GM21447 (cell line): Measurements from ENCODE around the gene FAM53B.

Source experiments
- ATAC-seq: cut with Tn5 transposase; IDR thresholded peaks from one replicate; pipeline ENCODE4 v1.9.1; 2021; ENCODE audit not compliant: unreplicated experiment

FAM53B gene

DNA sequence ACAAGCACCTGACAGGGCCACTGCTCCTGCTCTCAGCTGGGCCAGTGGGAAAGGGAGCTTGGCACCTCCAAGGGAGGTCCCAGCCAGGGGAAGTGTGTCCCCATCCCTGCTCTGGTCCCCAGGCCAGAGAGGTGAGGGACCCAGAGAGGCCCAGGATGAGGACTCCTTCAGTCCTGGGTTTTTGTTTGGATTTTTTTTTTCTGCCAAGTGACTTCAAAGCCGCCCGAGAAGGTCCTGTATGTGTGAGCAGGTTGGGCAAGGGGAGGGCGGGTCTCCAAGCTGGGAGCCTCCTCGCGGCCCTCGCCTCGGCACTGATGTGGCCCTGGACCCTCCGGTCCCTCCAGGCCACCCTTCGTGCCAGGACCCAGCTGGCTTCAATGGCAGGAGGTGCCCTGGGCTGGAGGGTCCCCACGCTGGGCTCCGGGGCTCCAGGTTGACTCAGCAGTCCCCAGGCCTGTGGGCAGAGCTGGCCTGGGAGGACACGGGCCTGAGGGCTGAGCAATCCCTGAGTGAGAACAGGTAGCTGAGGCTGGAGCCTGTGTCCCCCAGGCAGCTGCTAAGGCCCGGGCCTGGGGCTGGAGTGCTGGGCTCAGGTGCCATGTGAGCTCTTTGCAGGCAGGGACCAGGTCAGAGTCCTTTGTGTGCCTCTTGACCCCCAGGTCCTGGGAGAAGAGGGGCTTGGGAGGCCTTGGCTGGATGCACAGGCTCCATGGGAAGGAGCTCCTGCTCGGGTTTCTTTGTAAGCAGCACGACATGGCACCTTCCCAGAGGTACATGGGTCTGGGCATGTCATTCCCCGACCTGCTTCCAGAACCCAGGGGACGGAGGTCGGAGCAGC is 140.6 kb downstream of the FAM53B start:
- ATAC-seq = no peak

DNA sequence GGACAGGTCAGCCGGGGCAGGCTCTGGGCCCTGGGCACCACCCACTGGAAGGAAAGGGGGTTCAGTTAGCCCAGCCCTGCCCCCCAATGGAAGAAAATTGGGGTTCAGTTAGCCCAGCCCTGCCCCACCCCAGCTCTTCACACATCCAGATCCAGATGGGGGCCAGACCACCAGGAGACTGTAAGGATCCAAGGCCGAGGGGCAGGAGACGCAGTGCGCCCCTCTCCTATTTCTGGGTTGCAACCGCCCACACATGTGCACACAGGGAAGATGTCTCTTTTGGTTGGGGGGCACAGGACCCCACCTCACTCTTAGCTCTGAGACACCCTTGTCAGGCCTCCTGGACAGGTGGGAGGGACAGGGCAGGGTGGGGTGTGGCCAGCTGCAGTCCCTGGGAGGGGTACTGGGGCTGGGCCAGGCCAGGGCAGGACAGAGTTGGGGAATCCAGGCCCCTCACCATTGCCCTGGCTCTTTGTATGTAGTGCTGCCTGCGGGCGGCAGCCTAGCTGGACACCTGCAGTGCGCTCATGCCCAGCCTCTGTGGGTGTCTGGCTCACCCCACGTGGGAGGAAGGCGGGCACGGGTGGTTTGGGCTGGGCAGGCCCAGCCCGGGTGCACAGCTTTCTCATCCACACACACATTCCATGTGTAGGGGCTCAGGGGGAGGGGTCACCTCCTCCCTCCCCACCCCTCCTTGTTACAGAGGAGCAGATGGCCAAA is 141.4 kb downstream of the FAM53B start:
- ATAC-seq = no peak

DNA sequence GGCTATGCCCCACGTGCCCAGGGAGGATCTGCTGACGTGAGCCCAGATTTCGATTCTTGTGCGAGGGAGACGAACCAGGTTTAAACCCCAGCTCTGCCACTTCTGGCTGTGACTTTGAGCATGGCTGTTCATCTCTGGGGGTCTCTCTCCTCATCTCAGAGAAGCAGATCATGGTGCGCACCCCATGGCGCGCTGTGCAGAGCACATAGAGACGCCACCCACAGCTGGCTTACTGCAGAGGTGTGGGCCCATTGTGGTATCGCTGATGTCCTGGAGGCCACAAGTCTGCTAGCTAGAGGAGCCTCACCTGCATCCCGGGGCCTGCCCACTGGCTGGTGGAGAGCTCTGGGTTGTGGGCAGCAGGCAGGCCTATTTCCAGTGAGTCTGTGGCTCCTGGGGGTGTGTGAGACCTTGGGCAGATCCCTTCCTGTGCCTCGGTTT is 142.0 kb downstream of the FAM53B start:
- ATAC-seq = no peak

- ATAC-seq = peak; percentile 59
Observed at GRCh38 chr10:124601431-124602120, 142.6 kb downstream of the FAM53B start.

DNA sequence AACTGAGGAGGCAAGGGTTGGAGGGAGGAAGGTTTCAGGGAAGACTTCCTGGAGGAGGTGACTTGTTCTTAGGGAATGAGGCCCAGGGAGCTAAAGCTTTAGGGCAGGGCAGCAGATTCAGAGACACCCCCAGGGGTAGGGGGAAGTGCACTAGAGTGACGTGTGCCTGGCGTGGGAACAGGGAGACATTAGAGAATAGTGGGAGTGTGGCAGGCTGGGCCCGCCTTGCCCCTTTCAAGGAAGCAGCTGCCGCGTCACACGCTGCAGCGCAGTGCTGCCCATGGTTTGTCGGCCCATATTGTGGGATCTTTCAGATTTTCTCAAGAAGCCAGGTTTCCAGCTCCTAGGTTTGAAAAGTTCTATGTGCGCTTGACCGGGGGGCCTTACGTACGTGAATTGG is 143.2 kb downstream of the FAM53B start:
- ATAC-seq = no peak

DNA sequence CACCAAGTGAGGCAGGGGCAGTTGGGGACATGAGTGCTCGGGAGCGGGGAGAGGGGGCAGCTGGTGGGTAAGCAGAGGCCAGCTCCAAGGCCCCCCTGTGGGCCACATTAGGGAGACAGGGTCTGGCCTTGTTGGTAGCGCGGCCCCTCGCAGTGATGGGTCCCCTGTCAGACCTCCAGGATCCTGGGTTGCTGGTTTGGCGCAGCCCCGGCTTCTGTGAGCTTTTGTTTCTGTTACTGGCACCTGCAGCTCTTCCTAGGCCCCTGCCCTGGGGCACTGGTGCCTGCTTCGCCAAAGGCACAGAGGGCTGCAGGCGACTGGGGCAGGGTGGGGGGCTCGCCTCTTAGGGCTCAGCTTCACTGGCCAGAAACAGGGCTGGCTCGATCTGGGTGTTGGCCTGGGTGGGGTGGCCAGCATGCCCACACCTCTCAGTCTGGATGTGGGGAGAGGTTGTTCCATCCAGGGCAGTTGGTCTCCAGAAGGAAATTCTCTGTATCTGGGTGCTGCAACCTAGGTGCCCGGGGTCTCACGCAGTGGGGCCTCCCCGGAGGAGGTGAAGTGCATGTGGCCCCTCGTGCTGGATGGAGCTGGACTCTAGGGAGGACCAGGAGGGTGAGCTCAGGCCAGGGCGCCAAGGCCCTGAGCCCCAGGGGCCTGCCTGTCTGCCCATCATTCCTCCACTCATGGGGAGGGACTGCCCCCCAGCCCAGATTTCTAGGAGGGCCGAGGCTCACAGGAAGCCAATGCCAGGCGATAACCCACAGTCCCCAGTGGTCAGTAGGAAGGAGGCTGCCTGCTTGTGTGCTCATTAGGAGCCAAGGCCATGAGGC is 143.9 kb downstream of the FAM53B start:
- ATAC-seq = no peak

GRCh38 chr10:124599588-124600050 is 144.6 kb downstream of the FAM53B start:
- no peak for ATAC-seq

DNA sequence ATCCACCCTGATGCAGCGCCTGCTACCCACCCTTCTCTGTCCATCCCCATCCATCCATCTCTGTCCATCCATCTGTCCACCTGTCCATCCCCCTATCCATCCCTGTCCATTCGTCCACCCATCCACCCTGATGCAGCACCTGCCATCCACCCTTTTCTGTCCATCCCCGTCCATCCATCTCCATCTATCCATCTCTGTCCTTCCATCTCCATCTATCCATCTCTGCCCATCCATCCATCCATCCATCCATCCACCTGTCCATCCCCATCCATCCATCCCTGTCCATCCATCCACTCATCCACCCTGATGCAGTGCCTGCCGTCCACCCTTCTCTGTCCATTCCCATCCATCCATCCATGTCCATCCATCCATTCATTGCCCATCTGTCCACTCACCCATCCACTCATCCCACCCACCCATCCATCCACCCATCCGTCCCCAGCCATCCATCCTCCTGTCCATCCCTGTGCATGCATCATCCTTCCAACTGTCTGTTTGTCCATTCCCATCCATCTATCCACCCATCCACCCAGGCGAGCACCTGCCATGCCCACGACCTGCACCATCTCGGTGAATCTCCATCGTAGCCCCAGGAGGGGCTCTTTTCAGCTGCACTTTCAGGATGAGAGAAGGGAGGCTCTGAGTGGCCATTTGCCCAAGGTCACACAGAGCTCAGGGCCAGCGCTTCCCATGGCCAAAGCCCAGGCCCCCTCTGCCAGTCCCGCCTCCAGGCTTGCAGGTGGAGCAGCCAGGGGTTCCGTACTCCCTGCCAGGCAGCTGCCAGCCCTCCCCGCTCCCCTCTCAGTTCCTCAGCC is 145.2 kb downstream of the FAM53B start:
- ATAC-seq = no peak

DNA sequence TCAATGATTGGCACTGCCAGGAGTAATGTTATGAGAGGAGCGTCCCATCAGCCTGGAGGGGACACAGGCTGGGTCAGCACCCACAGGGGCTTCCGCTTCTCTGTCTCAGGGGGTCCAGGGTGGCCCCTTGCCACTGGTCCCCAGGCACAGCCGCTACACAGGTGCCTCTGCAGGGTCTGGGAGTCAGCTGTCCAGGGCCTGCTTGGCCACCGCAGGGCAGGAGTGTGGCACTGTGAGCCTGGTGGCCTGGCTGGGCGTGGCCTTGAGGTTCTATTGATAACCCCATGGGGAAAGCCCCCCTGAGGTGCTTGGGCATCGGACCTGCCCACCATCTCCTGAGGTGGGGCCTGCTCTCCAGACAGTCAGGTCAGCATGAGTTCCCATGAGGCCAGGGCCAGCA is 146.0 kb downstream of the FAM53B start:
- no peak for ATAC-seq

- ATAC-seq = no peak
Observed at GRCh38 chr10:124597846-124598165, 146.4 kb downstream of the FAM53B start.

GRCh38 chr10:124596962-124597845 is 147.0 kb downstream of the FAM53B start:
- ATAC-seq = no peak

GRCh38 chr10:124596116-124596785 is 147.9 kb downstream of the FAM53B start:
- ATAC-seq = no peak

- no peak for ATAC-seq
Observed at GRCh38 chr10:124595143-124595883, 148.9 kb downstream of the FAM53B start.

DNA sequence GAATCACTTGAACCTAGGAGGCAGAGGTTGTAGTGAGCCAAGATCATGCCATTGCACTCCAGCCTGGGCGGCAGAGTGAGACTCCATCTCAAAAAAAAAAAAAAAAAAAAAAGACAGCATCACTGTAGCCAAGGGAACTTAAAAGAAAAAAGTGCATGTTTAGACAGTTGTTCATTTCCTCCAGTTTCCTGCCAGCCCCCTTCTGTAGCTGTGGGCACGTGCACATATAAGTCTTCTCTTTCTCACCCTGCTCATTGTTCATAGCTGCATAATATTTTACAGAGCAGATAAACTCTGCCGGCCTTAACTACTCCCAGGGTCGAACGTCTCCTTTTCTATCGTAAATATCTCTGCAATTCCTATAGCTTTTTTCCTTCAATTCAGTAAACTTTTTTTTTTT is 149.9 kb downstream of the FAM53B start:
- no peak for ATAC-seq

GRCh38 chr10:124593431-124593985 is 150.7 kb downstream of the FAM53B start:
- ATAC-seq = no peak

- ATAC-seq = no peak
Observed at GRCh38 chr10:124592736-124593430, 151.3 kb downstream of the FAM53B start.

DNA sequence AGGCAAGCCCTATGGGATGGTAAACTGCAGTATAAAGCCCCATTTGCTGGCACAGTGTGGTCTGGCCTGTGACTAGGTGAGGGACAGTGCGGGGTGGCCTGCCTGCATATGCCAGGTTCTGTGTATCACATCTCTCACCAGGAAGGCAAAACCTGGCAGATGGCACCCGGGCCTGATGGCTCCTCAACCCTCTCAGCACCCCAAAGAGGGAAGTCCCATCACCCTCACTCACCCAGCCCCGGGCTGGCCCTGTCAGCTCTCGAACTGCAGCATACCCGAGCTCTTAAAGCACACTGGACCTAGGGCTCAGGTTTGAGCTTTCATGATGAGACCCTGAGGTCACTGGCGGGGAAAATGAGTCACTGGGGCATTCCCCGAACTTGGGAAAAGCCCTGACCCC is 152.1 kb downstream of the FAM53B start:
- no peak for ATAC-seq
